GM13977 (cell line): ENCODE results near the gene EVI5L.
"Not testable (repeated sequence)": the region's sequence is repeated elsewhere in the genome, so short reads cannot be mapped to it uniquely, and the experiment has no call there.

Experiments used
- DNase-seq: peaks from one replicate; pipeline ENCODE4 v3.0.0; 2012; ENCODE audit warnings: low spot score
- CTCF ChIP-seq: IDR thresholded peaks from 2 replicates; pipeline ENCODE4 v1.5.1; 2012; ENCODE audit warnings: mild to moderate bottlenecking, control low read depth; ENCODE audit not compliant: insufficient read depth; ENCODE audit errors: extremely low read depth, missing control alignments
- in situ Hi-C: fragments of 300-500 bp; cut with MboI; formaldehyde crosslinking; loops from one replicate; pipeline ENCODE4 v1.12.0; 2022; ENCODE audit warnings: low sequenced_read_pairs, low pct_unique_long_range_greater_than_20kb, mixed read lengths, inconsistent platforms; ENCODE audit not compliant: unreplicated experiment

Gene EVI5L

GRCh38 chr19:7788178-7788932, 41.7 kb upstream of the EVI5L start:
- in situ Hi-C loops = no loop called here
- no peak for DNase-seq
- TF ChIP-seq CTCF = no peak

GRCh38 chr19:7788933-7789323, 41.1 kb upstream of the EVI5L start:
- no peak for TF ChIP-seq CTCF
- in situ Hi-C loops = no loop called here
- DNase-seq = no peak

GRCh38 chr19:7789447-7789846, 40.6 kb upstream of the EVI5L start:
- DNase-seq = peak; percentile 60
- in situ Hi-C loops = no loop called here
- no peak for TF ChIP-seq CTCF

- in situ Hi-C loops = loop anchor here (10.0 kb wide), 1 partner anchor 86 kb away; the partner anchor contains the start of gene FCER2
- no peak for TF ChIP-seq CTCF
- DNase-seq = no peak
Observed at GRCh38 chr19:7790416-7790815, 39.6 kb upstream of the EVI5L start.

GRCh38 chr19:7792281-7792680, 37.7 kb upstream of the EVI5L start:
- DNase-seq = no peak
- in situ Hi-C loops = loop anchor here (10.0 kb wide), 1 partner anchor 87 kb away; the partner anchor contains the start of gene FCER2
- no peak for TF ChIP-seq CTCF

- in situ Hi-C loops = loop anchor here (10.0 kb wide), 1 partner anchor 88 kb away; the partner anchor contains the start of gene FCER2
Observed at GRCh38 chr19:7792701-7793100, 37.3 kb upstream of the EVI5L start.

GRCh38 chr19:7793493-7793892, 36.5 kb upstream of the EVI5L start:
- in situ Hi-C loops = loop anchor here (10.0 kb wide), 1 partner anchor 89 kb away; the partner anchor contains the start of gene FCER2
- no peak for TF ChIP-seq CTCF

More at GRCh38 chr19:7792701-7793100, 37.3 kb upstream of the EVI5L start:
- not testable (repeated sequence) for DNase-seq

More at GRCh38 chr19:7793493-7793892, 36.5 kb upstream of the EVI5L start:
- no peak for DNase-seq
